Gastrocnemius medialis (tissue), 4 donors: ENCODE measurements around the gene SUSD1. TPM values are rescaled to one million over a fixed set of nuclear protein-coding genes. Genes with fewer than 3 reads are reported as not detected.

ENCODE experiments used
- ATAC-seq, 2 donors: fragments of 150-250 bp; one replicate each; pipeline ENCODE4 v1.9.1; 2016
- DNase-seq, 2 donors: peaks; one replicate each; pipeline ENCODE4 v3.0.0-alpha.2; 2019
- H3K27ac ChIP-seq, 4 donors: fragments of 200-600 bp; sonication (generic); 1 replicate in 1 of 4; 2 replicates in 3 of 4; pipeline ENCODE4 v1.5.1; 2016 to 2018; ENCODE audit warnings: mild to moderate bottlenecking in 2 of 4, moderate library complexity in 1 of 4
- H3K27me3 ChIP-seq, 3 donors: fragments of 200-600 bp; sonication (generic) in 2 of 3; 1 replicate in 1 of 3; 2 replicates in 2 of 3; pipeline versions ENCODE4 v1.5.1 to v1.6.0; 2016 to 2019; ENCODE audit warnings: mild to moderate bottlenecking in 1 of 3, moderate library complexity in 1 of 3
- H3K36me3 ChIP-seq, 2 donors: fragments of 200-600 bp; sonication (generic) in 1 of 2; one replicate each; pipeline ENCODE4 v1.5.1; 2017 to 2018
- H3K4me1 ChIP-seq, 2 donors: fragments of 200-600 bp; sonication (generic) in 1 of 2; one replicate each; pipeline ENCODE4 v1.5.1; 2016 to 2017; ENCODE audit warnings: mild to moderate bottlenecking in 2 of 2
- H3K4me3 ChIP-seq, 4 donors: fragments of 200-600 bp; sonication (generic) in 3 of 4; 1 replicate in 1 of 4; 2 replicates in 3 of 4; pipeline ENCODE4 v1.5.1; 2016 to 2019; ENCODE audit warnings: mild to moderate bottlenecking in 2 of 4
- H3K9me3 ChIP-seq, 3 donors: fragments of 200-600 bp; sonication (generic) in 2 of 3; 1 replicate in 1 of 3; 2 replicates in 2 of 3; pipeline ENCODE4 v1.5.1; 2016 to 2019
- CTCF ChIP-seq, 5 experiments: fragments of 450-650 bp in 3 of 5; fragments of 200-600 bp in 2 of 5; sonication (generic) in 2 of 5; IDR thresholded peaks in 4 of 5; conservative IDR thresholded peaks in 1 of 5; 1 replicate in 4 of 5; 2 replicates in 1 of 5; pipeline ENCODE4 v1.5.1; 2016 to 2019; ENCODE audit warnings: antibody characterized with exemption in 5 of 5, mild to moderate bottlenecking in 3 of 5, moderate library complexity in 3 of 5
- POLR2A ChIP-seq, 2 donors: fragments of 450-650 bp; IDR thresholded peaks; one replicate each; pipeline ENCODE4 v1.6.1; 2017; ENCODE audit warnings: antibody characterized with exemption in 2 of 2, mild to moderate bottlenecking in 2 of 2, moderate library complexity in 2 of 2
- in situ Hi-C, 4 donors: fragments of 200-750 bp; cut with MboI; loops; one replicate each; pipeline versions ENCODE4 v1.15.0 to v1.8.0; 2017; ENCODE audit warnings: low sequenced_read_pairs in 4 of 4
- intact Hi-C: fragments of 100-400 bp; cut with DNase I; formaldehyde crosslinking; loops from one replicate; pipeline ENCODE4 v1.15.1; 2023; ENCODE audit warnings: low total_unique reads
- total RNA-seq, 4 donors: library from RNA; depleted of rRNA; stranded (reverse); fragments of >200 nt; gene quantifications; one replicate each; pipeline versions ENCODE4 v1.1.0 to v1.2.3, GENCODE V29; 2016

SUSD1 gene
- total RNA-seq, 4 donors from 2014 or later, result 0.82 to 8.0 (median 2.2) TPM

- ATAC-seq (no peak), DNase-seq (no peak)
- H3K4me3 ChIP-seq, result no peak overlapping the region
- no peaks in the 10 kb centered on the region for H3K27me3 ChIP-seq
- H3K9me3 ChIP-seq, result no peaks in the 10 kb centered on the region
- in situ Hi-C loops, result no loop called here
- no peak for TF ChIP-seq POLR2A (IDR thresholded peaks at IDR 0.05)
- no peak for TF ChIP-seq CTCF (IDR thresholded peaks at IDR 0.05 in 4 of 5, conservative IDR thresholded peaks at IDR 0.05 in 1 of 5)
- no peak overlapping the region for H3K27ac ChIP-seq
- intact Hi-C loops, result no loop called here
- no peaks in the 10 kb centered on the region for H3K36me3 ChIP-seq
- H3K4me1 ChIP-seq, result no peaks in the 10 kb centered on the region
Measured at GRCh38 chr9:112162621-112163413, 12.3 kb downstream of the SUSD1 start.

GRCh38 chr9:112159781-112160180, 15.3 kb downstream of the SUSD1 start:
- Histone ChIP-seq H3K36me3 (no peaks in the 10 kb centered on the region), H3K4me3 (no peak overlapping the region), H3K27me3 (no peaks in the 10 kb centered on the region), H3K9me3 (no peaks in the 10 kb centered on the region), H3K4me1 (no peaks in the 10 kb centered on the region), H3K27ac (no peak overlapping the region)
- intact Hi-C loops (no loop called here), in situ Hi-C loops (no loop called here)
- TF ChIP-seq CTCF (IDR thresholded peaks at IDR 0.05 in 4 of 5, conservative IDR thresholded peaks at IDR 0.05 in 1 of 5) (no peak), POLR2A (IDR thresholded peaks at IDR 0.05) (no peak)
- ATAC-seq (no peak), DNase-seq (no peak)

- ATAC-seq (no peak), DNase-seq (no peak)
- Histone ChIP-seq H3K36me3 (no peaks in the 10 kb centered on the region), H3K4me3 (no peak overlapping the region), H3K27me3 (no peaks in the 10 kb centered on the region), H3K9me3 (no peaks in the 10 kb centered on the region), H3K27ac (no peak overlapping the region), H3K4me1 (no peaks in the 10 kb centered on the region)
- intact Hi-C loops, result no loop called here
- in situ Hi-C loops, result no loop called here
- no peak for TF ChIP-seq POLR2A (IDR thresholded peaks at IDR 0.05)
- no peak for TF ChIP-seq CTCF (IDR thresholded peaks at IDR 0.05 in 4 of 5, conservative IDR thresholded peaks at IDR 0.05 in 1 of 5)
Measured at GRCh38 chr9:112158656-112159367, 16.3 kb downstream of the SUSD1 start.

- TF ChIP-seq POLR2A (IDR thresholded peaks at IDR 0.05) (no peak), CTCF (IDR thresholded peaks at IDR 0.05 in 4 of 5, conservative IDR thresholded peaks at IDR 0.05 in 1 of 5) (no peak)
- Histone ChIP-seq H3K9me3 (no peaks in the 10 kb centered on the region), H3K4me1 (no peaks in the 10 kb centered on the region), H3K36me3 (no peaks in the 10 kb centered on the region), H3K27me3 (no peaks in the 10 kb centered on the region), H3K4me3 (no peak overlapping the region), H3K27ac (no peak overlapping the region)
- DNase-seq (no peak), ATAC-seq (no peak)
- intact Hi-C loops (no loop called here), in situ Hi-C loops (no loop called here)
Measured at GRCh38 chr9:112157961-112158360, 17.1 kb downstream of the SUSD1 start.
